D721Med (cell line): ENCODE data around the gene ME1.
"Not testable (repeated sequence)": the region's sequence is repeated elsewhere in the genome, so short reads cannot be mapped to it uniquely, and the experiment has no call there.

Experiments used
- DNase-seq: peaks from one replicate; pipeline ENCODE4 v3.0.0; 2011; ENCODE audit warnings: low spot score; ENCODE audit not compliant: insufficient read length
- FAIRE-seq: peaks from 2 replicates; lab custom pipeline; 2011; peaks lifted over from hg19 to GRCh38; lab: Jason Lieb, UNC
- TF ChIP-seq, protein P1 (sequence below): IDR thresholded peaks from 2 replicates; pipeline ENCODE4 v1.5.1; 2012; ENCODE audit warnings: mild to moderate bottlenecking, control low read depth; ENCODE audit not compliant: insufficient read depth; ENCODE audit errors: missing control alignments

ME1 gene

DNA sequence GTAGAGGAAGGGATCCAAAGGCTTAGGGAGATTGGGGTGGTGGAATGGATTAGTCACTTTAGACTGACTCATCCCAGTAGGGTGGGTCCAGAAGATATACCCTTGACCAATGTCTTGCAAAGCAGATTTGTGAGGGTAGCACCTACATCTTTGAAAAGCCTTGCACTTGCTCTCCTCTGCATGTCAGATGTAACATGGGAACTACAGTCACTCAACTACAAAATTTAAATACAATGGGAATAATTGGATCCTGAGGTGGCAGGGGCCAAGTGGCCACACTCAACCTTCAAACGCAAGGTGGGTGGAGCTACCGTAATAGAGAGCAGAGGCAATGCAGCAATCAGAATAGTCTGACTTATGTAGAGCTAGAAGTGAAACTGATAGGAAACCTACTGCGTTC lies 71.2 kb downstream of the ME1 start:
- FAIRE-seq (no peak), DNase-seq (no peak)
- TF ChIP-seq, protein P1, sequence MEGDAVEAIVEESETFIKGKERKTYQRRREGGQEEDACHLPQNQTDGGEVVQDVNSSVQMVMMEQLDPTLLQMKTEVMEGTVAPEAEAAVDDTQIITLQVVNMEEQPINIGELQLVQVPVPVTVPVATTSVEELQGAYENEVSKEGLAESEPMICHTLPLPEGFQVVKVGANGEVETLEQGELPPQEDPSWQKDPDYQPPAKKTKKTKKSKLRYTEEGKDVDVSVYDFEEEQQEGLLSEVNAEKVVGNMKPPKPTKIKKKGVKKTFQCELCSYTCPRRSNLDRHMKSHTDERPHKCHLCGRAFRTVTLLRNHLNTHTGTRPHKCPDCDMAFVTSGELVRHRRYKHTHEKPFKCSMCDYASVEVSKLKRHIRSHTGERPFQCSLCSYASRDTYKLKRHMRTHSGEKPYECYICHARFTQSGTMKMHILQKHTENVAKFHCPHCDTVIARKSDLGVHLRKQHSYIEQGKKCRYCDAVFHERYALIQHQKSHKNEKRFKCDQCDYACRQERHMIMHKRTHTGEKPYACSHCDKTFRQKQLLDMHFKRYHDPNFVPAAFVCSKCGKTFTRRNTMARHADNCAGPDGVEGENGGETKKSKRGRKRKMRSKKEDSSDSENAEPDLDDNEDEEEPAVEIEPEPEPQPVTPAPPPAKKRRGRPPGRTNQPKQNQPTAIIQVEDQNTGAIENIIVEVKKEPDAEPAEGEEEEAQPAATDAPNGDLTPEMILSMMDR, result no peak

- DNase-seq (no peak), FAIRE-seq (no peak)
- TF ChIP-seq, protein P1, result no peak
These were observed 76.1 kb downstream of the ME1 start for GRCh38 chr6:83354747-83355146.

- TF ChIP-seq, protein P1, result no peak
- FAIRE-seq (no peak), DNase-seq (no peak)
These were observed 78.3 kb downstream of the ME1 start for GRCh38 chr6:83352424-83353061.

- TF ChIP-seq, protein P1, result no peak
- DNase-seq (no peak), FAIRE-seq (no peak)
These were observed 87.7 kb downstream of the ME1 start for GRCh38 chr6:83343121-83343520.

GRCh38 chr6:83341765-83342164 lies 89.1 kb downstream of the ME1 start:
- DNase-seq, result no peak

DNA sequence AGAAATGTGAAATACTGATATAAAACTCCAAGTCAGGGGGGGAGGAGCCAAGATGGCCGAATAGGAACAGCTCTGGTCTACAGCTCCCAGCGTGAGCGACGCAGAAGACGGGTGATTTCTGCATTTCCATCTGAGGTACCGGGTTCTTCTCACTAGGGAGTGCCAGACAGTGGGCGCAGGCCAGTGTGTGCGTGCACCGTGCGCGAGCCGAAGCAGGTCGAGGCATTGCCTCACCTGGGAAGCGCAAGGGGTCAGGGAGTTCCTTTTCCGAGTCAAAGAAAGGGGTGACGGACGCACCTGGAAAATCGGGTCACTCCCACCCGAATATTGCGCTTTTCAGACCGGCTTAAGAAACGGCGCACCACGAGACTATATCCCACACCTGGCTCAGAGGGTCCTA lies 96.9 kb downstream of the ME1 start:
- not testable (repeated sequence) for DNase-seq, FAIRE-seq

More at GRCh38 chr6:83341765-83342164, 89.1 kb downstream of the ME1 start:
- no peak for FAIRE-seq
- TF ChIP-seq, protein P1, result no peak

- TF ChIP-seq, protein P1, result no peak
- DNase-seq (no peak), FAIRE-seq (no peak)
These were observed 97.4 kb downstream of the ME1 start for GRCh38 chr6:83333500-83333899.
